ENCODE measurements around the gene GPR21.

Gene GPR21

DNA sequence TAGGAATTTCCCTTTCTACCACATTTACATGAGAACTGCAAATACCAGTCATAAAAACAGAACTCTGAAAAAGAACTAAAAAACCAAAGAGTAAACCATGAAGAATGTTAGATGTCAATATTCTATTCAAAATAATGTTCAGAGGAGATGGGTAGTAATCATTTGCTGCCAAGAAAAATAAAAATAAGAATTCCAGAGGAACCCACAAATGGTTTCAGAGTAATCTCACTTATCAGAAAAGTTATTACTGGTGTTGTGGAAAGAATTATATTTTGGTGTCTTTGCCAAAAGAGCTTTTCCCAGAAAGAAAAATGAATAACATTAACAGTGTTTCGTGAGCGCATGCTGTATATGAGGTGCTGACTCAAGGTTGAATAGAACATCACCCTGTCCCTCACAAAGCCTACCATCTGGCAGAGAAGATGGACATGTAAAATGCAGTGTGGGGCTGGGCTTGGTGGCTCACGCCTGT lies 35.6 kb downstream of the GPR21 start:
- Histone ChIP-seq H4K20me1 (ENCODE audit: insufficient read depth, low read length, poor library complexity, severe bottlenecking) (no peaks in the 10 kb centered on the region), H3K4me2 (ENCODE audit: low read depth, low read length, poor library complexity, severe bottlenecking) (no peak overlapping the region), H3K9me2 (replicated peaks; ENCODE audit: low read depth, low read length) (no peaks in the 10 kb centered on the region), H2AFZ (ENCODE audit: low read length) (no peak overlapping the region), H3K36me3 (ENCODE audit: insufficient read depth, low read length) (peaks cover 63% of the 10 kb centered on the region), H3K79me2 (ENCODE audit: insufficient read depth, low read length) (no peaks in the 10 kb centered on the region), H3K9me3 (ENCODE audit: insufficient read depth, low read depth, low read length) (no peaks in the 10 kb centered on the region), H3K9ac (ENCODE audit: low read depth, low read length, poor library complexity, severe bottlenecking) (no peak overlapping the region), H3K4me3 (ENCODE audit: low read length, poor library complexity, severe bottlenecking) (no peak overlapping the region), H3F3A (ENCODE audit: low read depth) (no peaks in the 10 kb centered on the region), H3K27me3 (ENCODE audit: insufficient read depth, low read length, poor library complexity, severe bottlenecking) (no peaks in the 10 kb centered on the region), H3K4me1 (ENCODE audit: insufficient read depth, low read length, poor library complexity, severe bottlenecking) (no peaks in the 10 kb centered on the region)
- TF ChIP-seq, protein P1, sequence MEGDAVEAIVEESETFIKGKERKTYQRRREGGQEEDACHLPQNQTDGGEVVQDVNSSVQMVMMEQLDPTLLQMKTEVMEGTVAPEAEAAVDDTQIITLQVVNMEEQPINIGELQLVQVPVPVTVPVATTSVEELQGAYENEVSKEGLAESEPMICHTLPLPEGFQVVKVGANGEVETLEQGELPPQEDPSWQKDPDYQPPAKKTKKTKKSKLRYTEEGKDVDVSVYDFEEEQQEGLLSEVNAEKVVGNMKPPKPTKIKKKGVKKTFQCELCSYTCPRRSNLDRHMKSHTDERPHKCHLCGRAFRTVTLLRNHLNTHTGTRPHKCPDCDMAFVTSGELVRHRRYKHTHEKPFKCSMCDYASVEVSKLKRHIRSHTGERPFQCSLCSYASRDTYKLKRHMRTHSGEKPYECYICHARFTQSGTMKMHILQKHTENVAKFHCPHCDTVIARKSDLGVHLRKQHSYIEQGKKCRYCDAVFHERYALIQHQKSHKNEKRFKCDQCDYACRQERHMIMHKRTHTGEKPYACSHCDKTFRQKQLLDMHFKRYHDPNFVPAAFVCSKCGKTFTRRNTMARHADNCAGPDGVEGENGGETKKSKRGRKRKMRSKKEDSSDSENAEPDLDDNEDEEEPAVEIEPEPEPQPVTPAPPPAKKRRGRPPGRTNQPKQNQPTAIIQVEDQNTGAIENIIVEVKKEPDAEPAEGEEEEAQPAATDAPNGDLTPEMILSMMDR (conservative IDR thresholded peaks at IDR 0.05; ENCODE audit: low read length): no peak
- TF ChIP-seq EZH2phosphoT487 (IDR thresholded peaks at IDR 0.05; ENCODE audit: borderline replicate concordance): no peak

DNA sequence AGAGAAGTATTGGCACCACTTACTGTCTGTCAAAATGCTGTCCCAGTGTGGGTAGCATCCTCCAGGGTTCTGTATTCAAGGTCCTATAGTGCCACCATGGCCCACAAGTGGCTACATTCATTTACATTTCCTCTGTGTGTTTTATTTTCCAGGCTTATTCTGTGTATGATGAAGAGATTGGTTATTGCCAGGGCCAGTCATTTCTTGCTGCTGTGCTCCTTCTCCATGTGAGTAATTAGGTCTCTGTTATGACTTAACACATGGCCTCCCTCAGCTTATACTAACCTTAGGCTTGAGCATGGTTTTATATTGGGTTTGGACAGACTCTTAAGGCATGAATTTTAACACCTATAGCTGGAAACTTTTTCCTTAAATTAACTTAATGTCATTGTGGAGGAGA lies 36.7 kb downstream of the GPR21 start:
- H3K4me1 ChIP-seq (ENCODE audit: insufficient read depth, low read length, poor library complexity, severe bottlenecking): no peaks in the 10 kb centered on the region
- no peaks in the 10 kb centered on the region for H3K79me2 ChIP-seq (ENCODE audit: insufficient read depth, low read length)
- H3K9ac ChIP-seq (ENCODE audit: low read depth, low read length, poor library complexity, severe bottlenecking): no peak overlapping the region
- H3K9me3 ChIP-seq (ENCODE audit: insufficient read depth, low read depth, low read length): no peaks in the 10 kb centered on the region
- no peak for TF ChIP-seq EZH2phosphoT487 (IDR thresholded peaks at IDR 0.05; ENCODE audit: borderline replicate concordance)
- TF ChIP-seq, protein P1 (conservative IDR thresholded peaks at IDR 0.05; ENCODE audit: low read length): no peak
- H3F3A ChIP-seq (ENCODE audit: low read depth): no peaks in the 10 kb centered on the region
- no peaks in the 10 kb centered on the region for H4K20me1 ChIP-seq (ENCODE audit: insufficient read depth, low read length, poor library complexity, severe bottlenecking)
- H3K4me2 ChIP-seq (ENCODE audit: low read depth, low read length, poor library complexity, severe bottlenecking): no peak overlapping the region
- no peak overlapping the region for H3K4me3 ChIP-seq (ENCODE audit: low read length, poor library complexity, severe bottlenecking)
- H3K36me3 ChIP-seq (ENCODE audit: insufficient read depth, low read length): peaks cover 60% of the 10 kb centered on the region
- H3K27me3 ChIP-seq (ENCODE audit: insufficient read depth, low read length, poor library complexity, severe bottlenecking): no peaks in the 10 kb centered on the region
- no peak overlapping the region for H2AFZ ChIP-seq (ENCODE audit: low read length)
- H3K9me2 ChIP-seq (replicated peaks; ENCODE audit: low read depth, low read length): no peaks in the 10 kb centered on the region

DNA sequence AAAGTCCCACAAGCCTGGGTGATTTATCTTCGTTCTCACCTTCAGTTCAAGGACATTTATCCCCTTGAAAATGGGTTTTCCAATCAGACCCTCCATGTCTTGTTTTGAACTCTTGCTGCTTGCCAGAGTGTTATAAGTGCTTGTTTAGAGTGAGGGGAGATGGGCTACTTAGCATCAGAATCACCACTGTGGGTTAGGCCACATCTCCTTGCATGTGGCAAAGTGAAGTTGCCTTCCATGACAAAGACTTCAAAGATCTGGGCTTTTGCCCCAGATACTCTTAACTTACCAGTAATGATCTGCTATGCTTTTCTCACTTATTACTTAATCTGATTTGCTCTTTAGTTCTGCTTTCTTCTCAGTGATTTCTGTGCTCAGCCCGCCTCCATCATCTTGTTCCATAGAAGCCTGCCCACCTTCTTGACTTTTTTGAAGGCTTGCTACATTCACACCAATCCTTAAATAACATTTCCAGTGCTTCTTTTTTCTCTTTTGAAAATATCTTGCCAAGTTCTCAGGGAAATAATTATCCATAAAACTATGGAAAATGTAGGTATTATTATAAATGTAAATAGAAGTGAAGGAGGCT lies 39.0 kb downstream of the GPR21 start:
- no peak overlapping the region for H3K9ac ChIP-seq (ENCODE audit: low read depth, low read length, poor library complexity, severe bottlenecking)
- H3K4me2 ChIP-seq (ENCODE audit: low read depth, low read length, poor library complexity, severe bottlenecking): no peak overlapping the region
- H3K4me3 ChIP-seq (ENCODE audit: low read length, poor library complexity, severe bottlenecking): no peak overlapping the region
- H4K20me1 ChIP-seq (ENCODE audit: insufficient read depth, low read length, poor library complexity, severe bottlenecking): no peaks in the 10 kb centered on the region
- no peaks in the 10 kb centered on the region for H3F3A ChIP-seq (ENCODE audit: low read depth)
- H3K36me3 ChIP-seq (ENCODE audit: insufficient read depth, low read length): peaks cover 47% of the 10 kb centered on the region; the same call in 1 of the 2 replicates
- no peaks in the 10 kb centered on the region for H3K4me1 ChIP-seq (ENCODE audit: insufficient read depth, low read length, poor library complexity, severe bottlenecking)
- H2AFZ ChIP-seq (ENCODE audit: low read length): no peak overlapping the region
- H3K27me3 ChIP-seq (ENCODE audit: insufficient read depth, low read length, poor library complexity, severe bottlenecking): no peaks in the 10 kb centered on the region
- no peaks in the 10 kb centered on the region for H3K9me3 ChIP-seq (ENCODE audit: insufficient read depth, low read depth, low read length)
- TF ChIP-seq EZH2phosphoT487 (IDR thresholded peaks at IDR 0.05; ENCODE audit: borderline replicate concordance): no peak
- TF ChIP-seq, protein P1 (conservative IDR thresholded peaks at IDR 0.05; ENCODE audit: low read length): no peak
- no peaks in the 10 kb centered on the region for H3K9me2 ChIP-seq (replicated peaks; ENCODE audit: low read depth, low read length)
- no peaks in the 10 kb centered on the region for H3K79me2 ChIP-seq (ENCODE audit: insufficient read depth, low read length)

Data from Loucy (cell line).